Head of caudate nucleus (tissue), 42 donors: ENCODE results near the gene ZNF324B.
A peak's percentile ranks its signal among the peaks of the same experiment; 100 is the strongest.
"Not testable (repeated sequence)": the region's sequence is repeated elsewhere in the genome, so short reads cannot be mapped to it uniquely, and the experiment has no call there.

Experiments
- DNase-seq, 42 donors: peaks; one replicate each; pipeline versions ENCODE4 v3.0.0 to v3.0.0-alpha.2; 2020 to 2021; ENCODE audit warnings: mixed read lengths in 7 of 42
- intact Hi-C: fragments of 100-400 bp; cut with DNase I; formaldehyde crosslinking; loops from one replicate; pipeline ENCODE4 v1.15.0; 2022

The ZNF324B gene

DNA sequence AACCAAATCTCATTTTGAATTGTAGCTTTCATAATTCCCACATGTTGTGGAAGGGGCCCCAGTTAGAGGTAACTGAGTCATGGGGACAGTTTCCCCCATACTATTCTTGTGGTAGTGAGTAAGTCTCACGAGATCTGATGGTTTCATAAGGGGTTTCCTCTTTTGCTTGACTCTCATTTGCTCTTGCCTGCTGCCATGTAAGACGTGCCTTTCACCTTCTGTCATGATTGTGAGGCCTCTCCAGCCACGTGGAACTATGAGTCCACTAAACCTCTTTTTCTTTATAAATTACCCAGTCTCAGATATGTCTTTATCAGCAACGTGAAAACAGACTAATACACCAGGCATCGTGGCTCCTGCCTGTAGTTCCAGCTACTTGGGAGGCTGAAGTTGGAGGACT lies 1.4 kb upstream of the ZNF324B start:
- intact Hi-C loops, DNase-seq: not testable (repeated sequence)

DNA sequence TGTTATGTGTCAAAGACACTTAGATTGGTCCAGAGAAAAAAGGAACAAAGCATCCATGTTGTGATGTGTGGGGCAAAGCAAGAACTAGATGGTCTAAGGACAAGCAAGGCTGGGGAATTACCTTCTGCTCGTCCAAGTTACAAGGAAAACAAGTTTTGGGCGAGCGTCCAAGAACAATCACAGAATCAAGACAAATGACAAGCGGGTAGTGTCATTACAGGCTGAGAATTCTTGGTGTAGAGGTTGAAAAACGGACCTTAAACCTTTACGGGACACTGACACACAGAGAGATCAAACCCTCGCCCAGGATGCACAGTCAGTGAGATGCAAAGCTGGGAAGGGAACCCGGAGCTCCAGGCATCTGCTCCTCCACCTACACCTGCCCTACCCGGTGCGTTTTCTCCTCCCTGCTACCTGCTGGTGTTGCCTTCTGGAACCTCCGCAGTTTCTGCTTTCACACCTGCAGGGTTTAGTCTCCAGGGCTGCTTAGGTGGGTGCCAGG lies 515 bp upstream of the ZNF324B start:
- intact Hi-C loops, result no loop called here
- DNase-seq, result no peak

DNA sequence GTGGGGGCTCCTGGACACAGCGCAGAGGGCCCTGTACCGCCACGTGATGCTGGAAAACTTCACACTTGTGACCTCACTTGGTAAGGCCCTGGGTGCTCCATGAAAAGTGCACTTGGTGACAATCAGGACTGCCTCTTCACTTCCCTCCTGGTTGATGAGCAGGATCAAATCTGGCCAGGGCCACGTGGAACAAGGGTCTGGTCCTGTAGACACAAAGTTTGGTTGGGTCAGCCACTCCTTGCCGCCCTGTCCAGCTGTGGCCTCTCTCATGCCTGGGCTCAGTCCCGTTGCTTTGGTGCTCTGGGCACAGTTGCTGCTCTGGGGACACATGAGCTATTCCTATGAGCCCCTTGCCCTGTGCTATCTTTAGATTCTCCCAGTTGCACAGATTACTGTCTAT lies 2.3 kb downstream of the ZNF324B start:
- intact Hi-C loops, result no loop called here
- no peak for DNase-seq

DNA sequence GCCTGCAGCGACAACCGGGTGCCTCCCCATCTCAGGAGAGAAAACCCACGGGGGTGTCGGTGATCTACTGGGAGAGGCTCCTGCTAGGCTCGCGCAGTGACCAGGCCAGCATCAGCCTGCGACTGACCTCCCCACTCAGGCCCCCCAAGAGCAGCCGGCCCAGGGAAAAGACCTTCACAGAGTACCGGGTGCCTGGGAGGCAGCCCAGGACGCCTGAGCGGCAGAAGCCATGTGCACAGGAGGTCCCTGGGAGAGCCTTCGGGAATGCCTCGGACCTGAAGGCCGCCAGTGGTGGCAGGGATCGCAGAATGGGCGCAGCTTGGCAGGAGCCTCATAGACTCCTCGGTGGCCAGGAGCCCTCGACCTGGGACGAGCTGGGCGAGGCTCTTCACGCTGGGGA lies 3.9 kb downstream of the ZNF324B start:
- intact Hi-C loops, result no loop called here

DNA sequence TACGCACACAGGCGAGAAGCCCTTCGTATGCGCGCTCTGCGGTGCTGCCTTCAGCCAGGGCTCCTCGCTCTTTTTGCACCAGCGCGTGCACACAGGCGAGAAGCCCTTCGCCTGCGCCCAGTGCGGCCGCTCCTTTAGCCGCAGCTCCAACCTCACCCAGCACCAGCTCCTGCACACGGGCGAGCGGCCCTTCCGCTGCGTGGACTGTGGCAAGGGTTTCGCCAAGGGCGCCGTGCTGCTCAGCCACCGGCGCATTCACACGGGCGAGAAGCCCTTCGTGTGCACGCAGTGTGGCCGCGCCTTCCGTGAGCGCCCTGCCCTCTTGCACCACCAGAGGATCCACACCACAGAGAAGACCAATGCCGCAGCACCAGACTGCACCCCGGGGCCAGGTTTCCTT lies 4.7 kb downstream of the ZNF324B start:
- DNase-seq, result no peak
- intact Hi-C loops, result no loop called here

More for the DNA sequence above, 3.9 kb downstream of the ZNF324B start:
- no peak for DNase-seq

DNA sequence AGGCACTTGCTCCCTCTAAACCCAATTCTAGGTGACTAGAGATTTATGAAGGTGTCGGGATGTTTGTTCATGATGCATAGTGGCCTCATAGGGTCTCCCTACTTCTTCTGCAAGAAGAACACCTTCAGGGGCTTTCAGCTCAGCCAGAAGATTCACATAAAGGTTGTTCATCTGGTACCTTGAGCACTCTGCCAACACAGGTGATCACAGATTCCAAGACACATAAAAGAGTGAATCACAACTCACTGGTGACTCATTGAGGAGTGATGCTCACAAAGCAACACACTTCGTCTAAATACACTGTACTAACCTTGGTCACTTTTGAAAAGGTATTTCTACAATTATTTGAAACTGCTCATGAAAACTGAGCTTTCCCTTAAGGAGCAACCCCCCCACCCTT lies 8.6 kb downstream of the ZNF324B start:
- peak in 1 of 42 donors; percentile 24 for DNase-seq
- intact Hi-C loops, result no loop called here

DNA sequence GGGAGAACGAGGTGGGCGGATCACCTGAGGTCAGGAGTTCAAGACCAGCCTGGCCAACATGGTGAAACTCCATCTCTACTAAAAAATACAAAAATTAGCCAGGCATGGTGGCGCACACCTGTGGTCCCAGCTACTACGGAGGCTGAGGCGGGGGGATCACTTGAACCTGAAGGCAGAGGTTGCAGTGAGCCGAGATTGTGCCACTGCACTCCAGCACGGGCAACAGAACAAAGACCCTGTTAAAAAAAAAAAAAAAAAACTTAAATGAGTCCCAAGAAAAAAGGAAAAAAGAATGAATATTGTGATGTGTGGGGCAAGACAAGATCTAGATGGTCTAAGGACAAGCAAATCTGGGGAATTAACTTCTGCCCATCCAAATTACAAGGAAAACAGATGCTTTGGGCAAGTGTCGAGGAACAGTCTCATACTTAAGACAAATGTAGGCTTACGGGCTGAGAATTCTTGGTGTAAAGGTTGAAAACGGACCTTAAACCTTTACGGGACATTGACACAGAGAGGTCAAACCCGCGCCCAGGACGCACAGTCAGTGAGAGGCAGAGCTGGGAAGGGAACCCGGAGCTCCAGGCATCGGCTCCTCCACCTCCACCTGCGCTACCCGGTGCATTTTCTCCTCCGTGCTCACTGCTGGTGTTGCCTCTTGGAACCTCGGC lies 14.8 kb downstream of the ZNF324B start:
- DNase-seq, result no peak
- intact Hi-C loops, result no loop called here

DNA sequence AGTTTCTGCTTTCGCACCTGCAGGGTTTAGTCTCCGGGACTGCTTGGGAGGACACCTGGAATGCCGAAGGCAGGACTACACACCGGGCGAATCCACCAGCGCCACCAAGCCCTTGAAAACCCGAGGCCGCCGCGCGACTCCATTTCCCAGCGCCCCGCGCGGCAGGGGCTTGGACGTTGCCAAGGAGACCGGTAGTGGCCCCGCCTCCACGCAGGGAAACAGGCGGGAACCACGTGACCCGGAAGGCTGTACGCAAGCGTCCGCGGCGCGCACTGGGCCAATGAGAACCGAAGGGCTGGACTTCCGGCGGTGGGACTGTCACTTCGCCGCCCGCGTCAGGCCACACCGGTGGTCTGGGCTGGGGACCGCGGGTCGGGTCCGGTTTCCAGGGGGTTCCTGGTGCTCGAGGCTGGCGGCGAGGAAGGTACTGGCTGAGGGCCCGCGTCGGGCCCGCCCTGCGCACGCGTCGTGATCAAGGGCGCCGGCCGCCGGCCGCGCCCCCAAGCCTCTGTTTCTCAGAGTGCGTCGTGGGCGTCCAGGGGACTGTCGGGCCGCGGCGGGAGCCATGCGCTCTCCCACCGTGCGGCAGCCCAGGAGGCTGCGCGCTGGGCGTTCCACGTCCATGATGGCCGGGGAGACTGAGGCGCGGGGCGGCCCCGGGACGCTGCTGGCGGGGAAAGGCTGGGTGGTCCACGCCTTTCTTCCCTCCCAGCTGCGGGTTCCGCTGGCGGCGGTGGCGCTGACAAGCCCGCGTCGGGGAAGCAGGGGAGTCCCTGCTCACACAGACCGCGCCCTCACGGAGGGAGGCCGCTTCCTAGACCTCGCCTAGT lies 15.6 kb downstream of the ZNF324B start, which contains the start of gene ZNF324:
Gene ZNF324, plus strand, starts transcription at position 321 of the 830 bp plus-strand sequence. CDS start 2,106 bp downstream, outside the sequence.
- DNase-seq, result peak; percentile 97 to 100 (median 99)
- intact Hi-C loops, result no loop called here

DNA sequence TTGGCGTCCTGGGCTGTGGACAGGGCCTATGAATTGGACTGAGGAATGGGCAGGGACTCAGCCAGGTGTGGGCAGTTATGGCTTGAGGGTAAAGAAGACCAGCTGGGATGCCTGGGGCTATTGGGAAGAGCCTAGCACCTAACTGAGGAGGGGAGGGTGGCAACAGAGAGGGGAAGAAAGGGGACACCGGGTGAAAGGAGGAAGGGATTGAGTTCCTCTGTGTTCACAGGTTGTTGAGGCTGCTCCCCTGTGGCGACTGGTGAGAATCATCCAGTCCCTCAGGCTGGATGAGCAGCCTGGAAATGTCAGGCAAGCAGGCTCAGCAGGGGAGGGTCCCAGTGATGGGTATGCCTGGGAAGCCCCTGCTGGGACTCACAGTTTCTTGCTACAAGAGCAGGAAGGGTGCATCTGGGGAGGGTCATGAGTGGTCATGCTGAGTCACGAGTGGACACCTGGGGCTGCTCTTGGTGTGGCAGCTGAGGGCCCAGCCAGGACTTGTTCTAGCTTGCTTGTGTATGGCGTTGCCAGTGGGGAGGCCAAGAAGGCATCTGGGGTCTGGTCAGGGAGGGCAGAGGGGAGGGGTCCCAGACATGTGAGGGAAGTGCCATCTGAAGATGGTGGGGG lies 16.9 kb downstream of the ZNF324B start:
- intact Hi-C loops, result no loop called here
- no peak for DNase-seq

DNA sequence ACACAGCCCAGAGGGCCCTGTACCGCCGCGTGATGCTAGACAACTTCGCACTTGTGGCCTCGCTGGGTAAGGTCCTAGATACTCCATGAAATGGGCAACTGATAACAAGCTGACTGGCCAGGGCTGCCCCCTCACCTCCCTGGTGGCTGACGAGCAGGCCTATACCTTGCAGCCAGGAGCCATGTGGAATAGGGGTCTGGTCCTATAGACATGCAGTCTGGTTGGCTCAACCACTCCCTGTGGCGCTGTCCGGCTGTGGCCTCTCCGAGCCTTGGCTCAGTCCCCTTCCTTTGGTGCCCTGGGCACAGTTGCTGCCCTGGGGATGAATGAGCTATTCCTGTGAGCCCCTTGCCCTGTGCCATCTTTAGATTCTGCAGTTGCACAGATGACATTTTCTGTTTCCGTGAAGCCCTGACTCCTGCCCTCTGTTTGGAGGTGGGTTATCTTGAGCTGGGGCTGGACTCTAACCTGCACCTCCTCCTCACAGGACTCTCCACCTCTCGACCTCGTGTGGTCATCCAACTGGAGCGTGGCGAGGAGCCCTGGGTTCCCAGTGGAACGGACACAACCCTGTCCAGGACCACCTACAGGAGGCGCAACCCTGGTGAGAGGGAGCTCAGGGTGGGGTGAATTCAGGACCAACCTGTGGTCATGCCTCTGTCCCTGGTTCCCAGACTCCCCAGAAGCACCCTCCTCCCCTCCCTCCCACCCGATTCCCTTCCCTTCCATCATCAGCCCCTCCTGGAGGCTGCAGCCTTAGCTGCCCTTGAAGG lies 18.0 kb downstream of the ZNF324B start:
- intact Hi-C loops, result no loop called here
- no peak for DNase-seq

DNA sequence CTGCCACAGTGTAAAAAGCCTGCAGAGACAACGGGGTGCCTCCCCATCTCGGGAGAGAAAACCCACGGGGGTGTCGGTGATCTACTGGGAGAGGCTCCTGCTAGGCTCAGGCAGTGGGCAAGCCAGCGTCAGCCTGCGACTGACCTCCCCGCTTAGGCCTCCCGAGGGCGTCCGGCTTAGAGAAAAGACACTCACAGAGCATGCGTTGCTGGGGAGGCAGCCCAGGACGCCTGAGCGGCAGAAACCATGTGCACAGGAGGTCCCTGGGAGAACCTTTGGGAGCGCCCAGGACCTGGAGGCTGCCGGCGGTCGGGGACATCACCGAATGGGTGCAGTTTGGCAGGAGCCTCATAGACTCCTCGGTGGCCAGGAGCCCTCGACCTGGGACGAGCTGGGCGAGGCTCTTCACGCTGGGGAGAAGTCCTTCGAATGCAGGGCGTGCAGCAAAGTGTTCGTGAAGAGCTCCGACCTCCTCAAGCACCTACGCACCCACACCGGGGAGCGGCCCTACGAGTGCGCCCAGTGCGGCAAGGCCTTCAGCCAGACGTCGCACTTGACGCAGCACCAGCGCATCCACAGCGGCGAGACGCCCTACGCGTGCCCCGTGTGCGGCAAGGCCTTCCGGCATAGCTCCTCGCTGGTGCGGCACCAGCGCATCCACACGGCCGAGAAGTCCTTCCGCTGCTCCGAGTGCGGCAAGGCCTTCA lies 19.6 kb downstream of the ZNF324B start:
- DNase-seq, intact Hi-C loops: not testable (repeated sequence)

DNA sequence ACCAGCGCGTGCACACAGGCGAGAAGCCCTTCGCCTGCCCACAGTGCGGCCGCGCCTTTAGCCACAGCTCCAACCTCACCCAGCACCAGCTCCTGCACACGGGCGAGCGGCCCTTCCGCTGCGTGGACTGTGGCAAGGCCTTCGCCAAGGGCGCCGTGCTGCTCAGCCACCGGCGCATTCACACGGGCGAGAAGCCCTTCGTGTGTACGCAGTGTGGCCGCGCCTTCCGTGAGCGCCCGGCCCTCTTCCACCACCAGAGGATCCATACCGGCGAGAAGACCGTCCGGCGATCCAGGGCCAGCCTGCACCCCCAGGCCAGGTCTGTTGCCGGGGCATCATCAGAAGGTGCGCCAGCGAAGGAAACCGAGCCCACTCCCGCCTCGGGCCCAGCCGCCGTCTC lies 20.3 kb downstream of the ZNF324B start:
- intact Hi-C loops, result no loop called here
- no peak for DNase-seq

DNA sequence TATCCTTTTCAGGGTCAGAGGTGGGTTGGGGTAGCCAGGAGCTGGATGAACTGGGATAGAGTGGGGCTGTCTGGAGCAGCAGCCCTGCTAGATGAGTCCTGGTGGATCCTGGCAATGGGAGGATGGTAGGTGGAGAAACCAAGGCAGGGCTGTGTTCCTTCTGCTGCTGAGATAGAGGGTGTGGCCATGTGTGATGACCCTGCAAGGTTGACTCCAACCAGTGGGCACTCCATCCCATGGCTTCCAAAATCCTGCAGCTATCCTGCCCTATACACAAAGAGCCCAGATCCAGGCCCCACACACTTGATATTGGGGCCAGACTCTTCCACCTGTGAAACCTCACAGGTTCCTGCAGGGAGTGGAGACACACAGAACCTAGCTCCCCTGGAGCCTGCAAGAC lies 22.4 kb downstream of the ZNF324B start:
- intact Hi-C loops, result no loop called here
- no peak for DNase-seq

DNA sequence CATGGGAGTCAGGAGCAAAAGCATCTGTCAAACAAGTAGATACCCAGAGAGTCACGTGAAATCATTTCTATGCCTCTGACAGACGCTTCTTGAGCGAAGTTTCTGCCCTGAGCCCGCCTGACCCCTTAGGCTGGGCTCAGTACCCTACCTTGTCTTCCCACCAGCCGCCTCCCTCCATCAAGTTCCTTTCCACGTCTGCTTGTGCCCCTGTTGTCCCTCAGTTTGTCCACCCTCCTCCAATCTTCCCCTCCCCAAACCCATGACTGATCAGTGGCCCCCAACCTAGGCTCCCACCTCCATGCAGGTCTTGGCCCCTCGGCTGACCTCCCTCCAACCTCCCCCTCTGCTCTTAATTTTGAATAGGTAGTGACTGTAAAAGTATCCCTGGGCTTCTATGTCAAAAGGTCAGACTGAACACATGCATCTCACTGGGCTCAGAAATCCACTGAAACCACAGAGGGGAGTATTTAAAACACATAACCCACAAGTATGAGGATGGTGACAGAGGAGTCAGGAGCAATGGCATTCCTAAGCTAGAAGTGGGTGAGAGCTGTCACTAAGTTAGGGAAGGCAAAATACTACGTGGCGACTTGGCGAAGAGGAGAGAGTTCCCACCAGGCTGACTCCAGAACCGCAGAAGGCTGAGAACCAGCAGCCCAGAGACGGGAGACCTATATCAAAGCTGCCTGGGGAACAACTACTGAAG lies 23.0 kb downstream of the ZNF324B start:
- intact Hi-C loops, result no loop called here
- no peak for DNase-seq

DNA sequence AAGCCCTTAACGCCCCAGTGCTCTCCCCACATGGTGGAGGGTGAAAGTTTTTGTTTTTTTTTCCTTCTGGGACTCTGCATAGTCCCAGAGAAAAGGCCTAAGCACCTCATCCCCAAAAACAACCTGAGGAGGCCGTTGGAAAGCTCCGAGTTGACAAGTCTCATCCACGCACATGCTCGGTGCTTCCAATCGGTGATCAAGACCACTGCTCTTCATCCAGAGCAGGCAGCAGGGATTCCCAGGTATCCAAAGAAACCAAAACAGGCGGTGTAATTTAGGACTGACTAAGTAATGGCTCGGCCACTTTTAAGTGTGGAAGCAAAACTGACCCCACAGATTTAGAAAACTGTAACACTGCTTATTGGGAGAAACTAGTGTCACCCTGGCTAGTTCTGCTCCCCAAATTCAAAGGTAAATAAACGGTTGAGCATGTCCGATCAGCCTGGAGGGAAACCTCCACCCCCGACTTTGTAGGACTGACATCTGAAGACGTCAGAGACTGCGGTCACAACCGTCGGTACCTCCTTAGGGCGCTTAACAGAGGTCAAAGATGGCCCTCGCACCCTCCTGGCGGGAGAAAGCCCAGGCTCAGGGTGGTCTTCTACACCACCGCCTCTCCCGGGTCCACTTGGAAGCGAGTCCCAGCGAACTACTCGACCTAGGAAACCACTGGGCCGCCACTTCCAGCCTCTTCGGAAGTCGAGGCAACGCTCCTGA lies 23.7 kb downstream of the ZNF324B start:
- DNase-seq, result no peak
- intact Hi-C loops, result no loop called here

DNA sequence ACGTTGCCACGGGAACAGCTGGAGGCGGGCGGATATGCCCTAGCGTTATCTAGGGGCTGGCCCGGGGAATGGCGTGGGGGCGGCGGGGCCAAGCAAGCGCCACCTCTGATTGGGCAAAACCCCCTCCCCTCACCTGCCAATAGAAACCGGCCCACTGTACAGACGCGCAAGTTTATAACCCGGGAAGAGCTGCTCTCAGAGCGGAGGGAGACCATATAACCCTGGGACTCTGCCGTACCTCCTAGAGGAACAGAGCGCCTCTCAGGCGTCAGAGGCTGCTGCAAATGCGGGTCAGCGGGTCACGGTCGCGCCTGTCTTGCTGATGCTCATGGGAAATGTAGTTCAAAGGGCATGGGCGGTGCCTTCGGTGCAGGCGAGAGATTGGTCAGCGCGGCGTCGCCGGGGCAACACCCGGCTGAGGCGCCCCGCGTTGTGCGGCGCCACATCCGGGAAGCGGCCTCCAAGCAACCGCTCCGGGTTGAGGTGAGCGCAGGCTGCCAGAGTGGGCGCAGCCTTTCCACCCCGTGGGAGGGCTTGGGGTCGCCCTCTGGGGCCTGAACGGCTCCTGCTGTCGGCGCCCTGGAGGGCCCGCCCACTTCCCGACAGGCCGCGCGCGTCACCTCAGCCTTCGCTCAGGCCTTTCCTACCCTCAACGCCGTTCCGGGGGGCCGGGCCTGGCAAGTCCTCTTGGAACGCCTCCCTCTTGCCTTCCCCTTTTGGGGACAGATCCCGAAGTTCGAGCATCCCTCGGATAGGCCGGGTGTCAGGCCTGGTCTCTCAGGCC lies 24.5 kb downstream of the ZNF324B start, which contains the start of gene ZNF446:
Gene ZNF446, plus strand, starts transcription at position 639 of the 784 bp plus-strand sequence. CDS start 867 bp downstream, outside the sequence.
- intact Hi-C loops, result no loop called here

More for the DNA sequence above, 24.5 kb downstream of the ZNF324B start, which contains the start of gene ZNF446:
- DNase-seq, result peak; percentile 95 to 99 (median 98)
